ENCODE measurements around the gene DIP2B. TPM values are rescaled to one million over a fixed set of nuclear protein-coding genes. Genes with fewer than 3 reads are reported as not detected.

The DIP2B gene
- total RNA-seq, 1 donor from 2014 or later = 32.3 TPM

DNA sequence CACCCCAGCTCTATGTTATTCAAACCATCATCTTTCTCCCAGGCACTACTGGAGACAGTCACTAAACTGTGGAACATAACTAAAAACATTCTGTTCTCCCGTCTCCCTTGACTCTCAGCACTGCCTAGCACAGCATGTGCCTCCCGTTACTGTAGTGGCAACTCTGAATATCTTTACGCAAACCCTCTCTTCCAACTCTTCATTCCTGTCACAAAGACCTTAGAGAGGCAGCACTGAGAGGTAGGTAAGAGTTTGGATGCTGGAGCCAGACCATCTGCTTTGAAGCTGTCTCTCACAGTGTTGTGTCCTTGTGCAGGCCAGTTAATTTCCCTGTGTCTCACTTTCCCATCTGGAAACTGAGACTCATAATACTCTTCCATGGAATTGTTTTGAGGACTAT lies 108.1 kb downstream of the DIP2B start:
- Mint-ChIP-seq H3K9me3 (no peaks in the 10 kb centered on the region), H3K36me3 (ENCODE audit: low read depth) (peaks cover 12% of the 10 kb centered on the region), H3K4me3 (no peak overlapping the region), H3K27me3 (no peaks in the 10 kb centered on the region), H3K27ac (no peak overlapping the region), H3K4me1 (peaks cover 38% of the 10 kb centered on the region)
- TF ChIP-seq, protein P1, sequence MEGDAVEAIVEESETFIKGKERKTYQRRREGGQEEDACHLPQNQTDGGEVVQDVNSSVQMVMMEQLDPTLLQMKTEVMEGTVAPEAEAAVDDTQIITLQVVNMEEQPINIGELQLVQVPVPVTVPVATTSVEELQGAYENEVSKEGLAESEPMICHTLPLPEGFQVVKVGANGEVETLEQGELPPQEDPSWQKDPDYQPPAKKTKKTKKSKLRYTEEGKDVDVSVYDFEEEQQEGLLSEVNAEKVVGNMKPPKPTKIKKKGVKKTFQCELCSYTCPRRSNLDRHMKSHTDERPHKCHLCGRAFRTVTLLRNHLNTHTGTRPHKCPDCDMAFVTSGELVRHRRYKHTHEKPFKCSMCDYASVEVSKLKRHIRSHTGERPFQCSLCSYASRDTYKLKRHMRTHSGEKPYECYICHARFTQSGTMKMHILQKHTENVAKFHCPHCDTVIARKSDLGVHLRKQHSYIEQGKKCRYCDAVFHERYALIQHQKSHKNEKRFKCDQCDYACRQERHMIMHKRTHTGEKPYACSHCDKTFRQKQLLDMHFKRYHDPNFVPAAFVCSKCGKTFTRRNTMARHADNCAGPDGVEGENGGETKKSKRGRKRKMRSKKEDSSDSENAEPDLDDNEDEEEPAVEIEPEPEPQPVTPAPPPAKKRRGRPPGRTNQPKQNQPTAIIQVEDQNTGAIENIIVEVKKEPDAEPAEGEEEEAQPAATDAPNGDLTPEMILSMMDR (IDR thresholded peaks at IDR 0.05) = no peak
- DNase-seq = no peak
- CTCF ChIA-PET = no interaction called here
- POLR2A ChIA-PET = no interaction called here
- intact Hi-C loops (cut with micrococcal nuclease) = no loop called here
- ATAC-seq (ENCODE audit: low read depth) = no peak

DNA sequence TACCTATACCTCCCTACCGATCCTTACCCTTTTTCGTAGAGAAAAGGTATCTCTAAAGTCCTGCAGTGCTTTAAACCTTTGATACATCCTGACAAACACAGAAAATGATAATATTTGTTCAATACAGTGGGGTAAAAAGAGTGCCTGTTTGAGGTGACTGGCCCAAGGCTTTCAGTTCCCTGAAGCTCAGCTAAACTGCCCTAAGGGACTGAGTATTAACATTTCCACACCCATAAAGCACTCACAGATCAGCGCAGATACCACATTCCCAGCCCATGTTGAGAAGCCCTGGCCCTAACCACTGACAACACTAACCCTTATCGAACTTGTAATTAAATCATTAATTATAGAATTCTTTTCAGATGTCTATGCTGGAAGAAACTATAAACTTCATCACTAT lies 108.7 kb downstream of the DIP2B start:
- H3K27me3 Mint-ChIP-seq = no peaks in the 10 kb centered on the region
- no peak for DNase-seq
- no peak for ATAC-seq (ENCODE audit: low read depth)
- H3K4me3 Mint-ChIP-seq = no peak overlapping the region
- intact Hi-C loops (cut with micrococcal nuclease) = no loop called here
- CTCF ChIA-PET = no interaction called here
- H3K9me3 Mint-ChIP-seq = no peaks in the 10 kb centered on the region
- H3K36me3 Mint-ChIP-seq (ENCODE audit: low read depth) = peaks cover 12% of the 10 kb centered on the region
- TF ChIP-seq, protein P1 (IDR thresholded peaks at IDR 0.05) = no peak
- POLR2A ChIA-PET = no interaction called here
- peaks cover 42% of the 10 kb centered on the region for H3K4me1 Mint-ChIP-seq
- no peak overlapping the region for H3K27ac Mint-ChIP-seq

DNA sequence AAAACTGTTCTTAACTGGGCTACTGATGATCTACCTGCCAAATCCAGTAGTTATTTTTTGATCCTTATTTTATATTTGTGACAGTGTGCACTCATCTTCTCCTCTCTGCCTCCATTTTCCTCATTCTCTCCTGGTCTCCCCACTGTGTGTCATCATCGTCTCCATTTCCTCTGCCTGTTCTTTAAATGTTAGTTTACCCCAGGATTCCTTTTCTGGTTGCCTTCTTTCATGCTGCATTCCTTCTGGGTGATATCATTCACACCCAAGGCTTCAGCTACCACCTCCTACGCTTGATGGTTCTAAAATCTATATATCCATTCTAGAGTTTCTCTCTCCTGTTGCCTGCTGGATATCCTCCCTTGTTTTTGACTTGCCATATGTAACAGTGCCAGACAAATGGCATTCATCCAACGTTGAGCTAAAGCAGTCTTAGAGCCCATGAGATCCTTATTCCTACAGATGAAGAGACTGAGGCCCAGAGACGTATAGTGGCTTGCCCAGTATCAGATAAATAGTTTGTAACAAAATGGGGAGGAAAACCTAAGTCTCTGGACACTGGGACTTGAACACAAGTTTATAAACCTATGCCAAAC lies 109.5 kb downstream of the DIP2B start:
- H3K9me3 Mint-ChIP-seq = no peaks in the 10 kb centered on the region
- POLR2A ChIA-PET = no interaction called here
- no peak overlapping the region for H3K4me3 Mint-ChIP-seq
- no peaks in the 10 kb centered on the region for H3K27me3 Mint-ChIP-seq
- CTCF ChIA-PET = no interaction called here
- intact Hi-C loops (cut with micrococcal nuclease) = no loop called here
- H3K36me3 Mint-ChIP-seq (ENCODE audit: low read depth) = peaks cover 11% of the 10 kb centered on the region
- TF ChIP-seq, protein P1 (IDR thresholded peaks at IDR 0.05) = no peak
- H3K27ac Mint-ChIP-seq = no peak overlapping the region
- H3K4me1 Mint-ChIP-seq = peaks cover 47% of the 10 kb centered on the region
- no peak for DNase-seq
- ATAC-seq (ENCODE audit: low read depth) = no peak

DNA sequence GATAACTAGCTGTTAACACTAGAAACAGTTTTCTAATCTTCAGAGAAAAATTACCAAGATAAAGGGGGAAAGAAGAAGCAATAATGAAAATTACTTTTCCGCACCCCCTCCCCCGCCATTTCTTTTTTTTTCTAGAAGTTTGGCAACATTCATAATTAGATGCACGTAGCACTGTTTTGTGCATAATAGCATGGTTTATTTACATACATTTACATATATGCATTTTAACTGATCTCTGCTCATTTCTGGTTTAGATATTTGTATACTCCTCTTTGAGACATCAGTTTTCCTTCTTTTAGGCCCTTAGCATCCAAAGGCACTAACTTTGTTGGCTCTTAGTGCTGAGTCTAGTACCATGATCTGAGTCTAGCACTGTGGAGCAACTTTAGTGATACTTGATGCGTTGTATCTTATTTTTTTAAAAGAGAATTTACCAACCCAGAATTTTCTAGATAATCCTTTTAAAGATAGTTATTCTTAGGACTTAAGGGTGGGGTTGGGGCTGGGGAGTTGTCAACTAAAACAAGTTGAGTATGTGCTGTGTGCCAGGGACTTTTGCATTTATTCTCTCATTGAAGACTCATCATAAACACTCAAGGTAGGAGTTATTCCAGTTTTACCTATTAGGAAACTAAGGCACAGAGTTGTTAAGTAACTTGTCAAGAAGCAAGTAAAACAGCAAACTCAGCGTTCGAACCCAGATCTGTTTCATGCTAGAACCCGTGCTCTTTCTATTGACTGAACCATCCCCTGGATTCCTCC lies 110.5 kb downstream of the DIP2B start:
- H3K4me3 Mint-ChIP-seq = no peak overlapping the region
- DNase-seq (no peak), ATAC-seq (ENCODE audit: low read depth) (no peak)
- H3K27ac Mint-ChIP-seq = no peak overlapping the region
- CTCF ChIA-PET = no interaction called here
- no peaks in the 10 kb centered on the region for H3K9me3 Mint-ChIP-seq
- H3K36me3 Mint-ChIP-seq (ENCODE audit: low read depth) = peaks cover 6% of the 10 kb centered on the region
- intact Hi-C loops (cut with micrococcal nuclease) = no loop called here
- POLR2A ChIA-PET = interaction anchor here (0.6 kb wide), 1 partner anchor 107 kb away, joined by 5 read pairs; no protein-coding TSS in a partner anchor
- no peaks in the 10 kb centered on the region for H3K27me3 Mint-ChIP-seq
- H3K4me1 Mint-ChIP-seq = peaks cover 47% of the 10 kb centered on the region
- TF ChIP-seq, protein P1 (IDR thresholded peaks at IDR 0.05) = no peak

DNA sequence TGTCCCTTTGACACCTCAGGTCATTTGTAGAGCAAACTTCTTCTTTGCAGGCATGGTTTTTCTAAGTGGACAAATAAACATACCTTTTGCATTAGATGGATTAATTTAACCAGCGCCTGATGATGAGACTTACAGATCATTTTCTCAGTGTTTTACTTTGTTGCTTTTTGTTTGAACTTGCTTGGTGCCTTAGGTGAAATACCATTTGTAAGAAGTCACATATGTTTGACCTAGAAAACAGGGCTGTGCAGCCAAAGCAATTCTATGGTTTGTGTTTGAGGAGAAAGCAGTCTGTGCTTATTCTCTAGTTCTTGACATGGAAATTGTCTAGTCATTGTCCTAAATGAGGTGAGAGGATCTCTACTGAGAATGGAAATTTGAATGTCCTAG lies 111.1 kb downstream of the DIP2B start:
- TF ChIP-seq, protein P1 (IDR thresholded peaks at IDR 0.05) = no peak
- intact Hi-C loops (cut with micrococcal nuclease) = no loop called here
- Mint-ChIP-seq H3K27me3 (no peaks in the 10 kb centered on the region), H3K4me3 (no peak overlapping the region), H3K4me1 (peaks cover 52% of the 10 kb centered on the region), H3K36me3 (ENCODE audit: low read depth) (peaks cover 6% of the 10 kb centered on the region), H3K27ac (no peak overlapping the region), H3K9me3 (no peaks in the 10 kb centered on the region)
- ATAC-seq (ENCODE audit: low read depth) (no peak), DNase-seq (no peak)
- CTCF ChIA-PET = no interaction called here
- POLR2A ChIA-PET = no interaction called here

Data from activated B cell treated with CpG ODN at 0.5 μM for 24 hours (primary cell).